DMS153 treated with DMSO at 0.1 percent for 48 hours (cell line): ENCODE results near the gene ACBD6.

Source experiments
- DNase-seq: peaks from one replicate; lab custom pipeline; 2025; ENCODE audit not compliant: unreplicated experiment; lab: John Stamatoyannopoulos, UW

Gene ACBD6

DNA sequence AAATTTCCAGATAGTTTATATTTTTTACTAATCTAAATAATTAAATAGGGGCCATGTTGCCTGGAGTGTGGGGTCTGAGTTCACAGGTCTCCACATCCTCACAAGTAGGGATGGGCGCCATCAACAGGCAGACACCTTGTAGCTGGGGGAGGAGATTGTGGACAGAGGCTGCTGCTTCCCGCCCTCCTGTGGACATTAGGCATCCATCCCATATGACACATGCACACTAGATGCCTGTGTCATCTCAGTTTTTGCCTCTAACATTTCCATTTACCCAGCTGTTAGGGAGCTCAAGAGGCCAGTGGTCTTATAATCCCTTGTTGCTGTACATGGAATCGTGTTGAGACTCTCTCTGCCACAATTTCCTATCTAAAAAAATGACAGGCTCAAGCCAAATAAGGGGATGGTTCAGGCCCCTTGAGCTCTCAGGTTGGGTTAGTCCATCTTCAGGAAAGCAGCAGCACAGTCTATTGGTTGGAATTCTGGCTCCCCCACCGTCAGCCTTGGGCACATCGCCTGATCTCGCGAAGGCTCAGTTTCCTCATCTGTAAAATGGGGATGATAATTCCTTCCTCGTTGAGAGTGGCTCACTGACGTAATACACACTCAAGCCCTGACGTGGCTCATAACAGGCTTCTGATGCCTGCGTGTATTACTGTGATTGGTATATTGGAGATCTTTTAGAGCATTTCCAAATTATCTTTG, 258.7 kb downstream of the ACBD6 start:
- DNase-seq = no peak

DNA sequence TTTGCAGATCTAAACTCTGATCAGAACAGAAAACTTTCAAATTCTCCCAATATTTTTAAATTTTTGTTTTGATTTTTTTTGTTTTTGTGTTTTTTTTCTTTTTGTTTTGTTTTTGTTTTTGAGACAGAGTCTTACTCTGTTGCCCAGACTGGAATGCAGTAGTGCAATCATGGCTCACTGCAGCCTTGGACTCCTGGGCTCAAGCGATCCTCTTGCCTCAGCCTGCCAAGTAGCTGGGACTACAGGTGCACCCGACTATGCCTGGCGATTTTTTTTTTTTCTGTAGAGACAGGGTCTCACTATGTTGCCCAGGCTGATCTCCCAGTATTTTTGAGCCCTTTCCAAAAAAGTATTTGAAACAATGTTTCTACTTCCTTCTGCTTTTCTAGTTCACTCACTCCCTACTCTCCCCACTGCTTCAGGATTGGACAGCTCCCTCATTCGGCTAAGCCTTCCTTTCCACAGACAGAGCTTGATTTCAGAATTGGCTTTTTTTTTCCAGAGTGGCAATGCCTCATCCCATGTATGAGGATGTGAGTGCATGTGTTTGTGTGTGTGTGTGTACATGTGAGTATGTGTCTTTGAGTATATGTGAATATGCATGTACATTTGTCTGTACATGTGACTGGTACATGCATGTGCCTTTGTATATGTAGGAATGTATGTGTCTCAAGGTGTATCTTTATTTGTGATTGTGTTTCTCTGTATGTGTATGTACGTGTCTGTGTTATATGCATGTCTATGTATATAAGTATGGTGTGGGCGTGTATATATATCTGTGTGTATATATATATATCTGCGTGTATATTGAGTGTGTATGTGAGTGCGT, 260.4 kb downstream of the ACBD6 start:
- DNase-seq = no peak

DNA sequence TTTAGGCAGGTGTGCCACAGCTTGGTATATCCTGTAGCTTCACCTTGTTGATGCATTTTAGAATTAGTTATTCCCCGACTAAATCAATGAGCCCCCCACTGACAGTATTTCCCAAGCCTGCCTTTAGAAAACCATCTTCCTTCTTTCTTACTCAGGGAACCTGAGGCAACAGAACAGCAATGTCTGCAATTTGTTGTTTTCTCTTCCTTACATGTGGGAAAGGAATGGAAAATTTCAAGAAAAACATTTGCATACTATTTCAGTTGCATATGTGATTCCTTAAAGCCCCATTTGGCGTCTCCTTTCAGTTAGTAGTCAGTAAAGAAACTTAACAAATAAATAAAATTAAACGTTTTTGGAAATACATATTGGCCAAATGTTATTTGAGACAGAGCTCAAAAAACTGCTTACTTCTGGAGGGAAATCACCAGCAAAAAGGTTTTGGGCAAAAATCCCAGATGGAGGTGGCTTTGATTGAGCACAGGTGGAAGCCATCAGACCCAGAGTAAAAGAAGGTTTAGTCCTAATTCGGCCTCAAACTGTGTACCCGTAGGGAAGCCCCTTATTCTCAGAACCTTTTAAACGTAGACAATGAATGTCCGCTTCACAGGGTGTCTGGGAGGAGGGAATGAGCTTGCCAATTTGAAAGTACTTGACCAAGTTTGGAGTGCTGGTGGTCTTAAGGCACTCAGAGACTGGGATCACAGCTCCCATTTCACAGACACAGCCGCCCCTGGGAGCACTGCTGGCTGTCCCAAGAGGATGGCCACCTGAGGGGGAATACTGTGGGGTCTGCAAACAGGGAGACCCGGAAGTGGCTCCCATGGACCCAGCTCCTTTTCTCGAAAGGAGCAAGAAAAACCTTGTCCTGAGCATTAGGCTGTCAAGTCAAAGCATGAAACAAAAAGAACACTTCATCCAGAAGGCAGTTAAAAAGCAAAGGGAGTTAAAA, 263.0 kb downstream of the ACBD6 start:
- DNase-seq = no peak

DNA sequence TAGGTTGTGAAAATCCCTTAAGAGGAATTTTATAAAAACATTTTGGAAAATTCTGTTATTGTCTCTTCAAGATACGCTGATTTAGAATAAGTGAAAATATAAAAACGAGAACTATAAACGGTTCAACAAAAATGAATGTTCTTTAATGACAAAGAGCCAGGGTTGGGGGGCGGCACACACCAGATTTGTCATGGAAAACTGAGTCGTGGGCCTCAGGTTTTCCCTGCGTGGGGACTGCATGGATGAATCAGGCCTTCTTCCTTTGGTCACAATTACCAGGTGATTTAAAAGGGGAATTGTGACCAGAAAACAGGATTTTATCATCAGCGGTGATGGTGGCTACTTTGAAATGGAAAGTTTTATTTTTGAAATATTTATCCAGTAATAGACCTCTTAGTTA, 263.7 kb downstream of the ACBD6 start:
- DNase-seq = no peak
